ENCODE results near the gene PCDHB13.
A peak's percentile ranks its signal among the peaks of the same experiment; 100 is the strongest.
"Not testable (repeated sequence)": the region's sequence is repeated elsewhere in the genome, so short reads cannot be mapped to it uniquely, and the experiment has no call there.

The PCDHB13 gene

GRCh38 chr5:141213656-141214339 is at the start of gene PCDHB13:
PCDHB13 (plus strand) TSS chr5:141213919; CDS start chr5:141214124, 205 bp downstream.
- POLR2A ChIA-PET; H3K36me3 ChIP-seq (ENCODE audit: control insufficient read depth in 2 of 2, insufficient read depth in 1 of 2, low read length in 2 of 2); H3K27ac ChIP-seq (ENCODE audit: extremely low read depth, low read depth, low read length); H3K4me3 ChIP-seq (ENCODE audit: low read depth, low read length); H3K9me3 ChIP-seq (ENCODE audit: control insufficient read depth, insufficient read depth, low read depth, low read length); H3K4me1 ChIP-seq (ENCODE audit: control insufficient read depth, insufficient read depth, low read length): not testable (repeated sequence)
- TF ChIP-seq ZNF654 (tag by site-specific recombination; IDR thresholded peaks at IDR 0.05; ENCODE audit: low read depth) (peak; percentile 64), ZNF660 (tag by site-specific recombination; IDR thresholded peaks at IDR 0.05) (0 out of 2 replicates have a peak, but pooled peaks have one; percentile 22)
- CTCF ChIA-PET: interaction anchor here (0.7 to 1.7 kb wide), 8 partner anchors 18 to 357 kb away, joined by 3 to 6 read pairs (median 3); partner anchors contain the start of gene PCDHB16

GRCh38 chr5:141172381-141173204 is 41.1 kb upstream of the PCDHB13 start, which contains the start of gene PCDHB7:
PCDHB7 (plus strand) TSS chr5:141172644; CDS start chr5:141172836, 192 bp downstream.
- CTCF ChIA-PET: interaction anchor here (0.6 to 3.0 kb wide), 14 partner anchors 9 to 1809 kb away, joined by 3 to 20 read pairs (median 3); partner anchors contain the start of genes PCDHB11, PCDHB15, PCDHB16 and PCDHB6
- TF ChIP-seq ZNF654 (tag by site-specific recombination; IDR thresholded peaks at IDR 0.05; ENCODE audit: low read depth) (peak; percentile 60), PRDM1 (tag by site-specific recombination; IDR thresholded peaks at IDR 0.05) (peak; percentile 69), GFI1B (tag by site-specific recombination; IDR thresholded peaks at IDR 0.05) (no peak), ZNF513 (tag by site-specific recombination; IDR thresholded peaks at IDR 0.05) (no peak), ZNF747 (tag by site-specific recombination; IDR thresholded peaks at IDR 0.05) (no peak), ZBTB17 (tag by site-specific recombination; IDR thresholded peaks at IDR 0.05) (peak; percentile 18; the same call in 1 of the 2 replicates), ZNF140 (tag by site-specific recombination; IDR thresholded peaks at IDR 0.05) (no peak)
- Histone ChIP-seq H3K9me3 (ENCODE audit: control insufficient read depth, insufficient read depth, low read depth, low read length) (no peaks in the 10 kb centered on the region), H3K27ac (ENCODE audit: extremely low read depth, low read depth, low read length) (no peak within 1 kb of the TSS), H3K36me3 (ENCODE audit: control insufficient read depth in 2 of 2, insufficient read depth in 1 of 2, low read length in 2 of 2) (no peaks in the 10 kb centered on the region), H3K4me1 (ENCODE audit: control insufficient read depth, insufficient read depth, low read length) (no peaks in the 10 kb centered on the region), H3K4me3 (ENCODE audit: low read depth, low read length) (no peak within 1 kb of the TSS)
- POLR2A ChIA-PET: no interaction called here

- H3K27ac ChIP-seq (ENCODE audit: extremely low read depth, low read depth, low read length); H3K4me1 ChIP-seq (ENCODE audit: control insufficient read depth, insufficient read depth, low read length); POLR2A ChIA-PET; H3K36me3 ChIP-seq (ENCODE audit: control insufficient read depth in 2 of 2, insufficient read depth in 1 of 2, low read length in 2 of 2); H3K4me3 ChIP-seq (ENCODE audit: low read depth, low read length); H3K9me3 ChIP-seq (ENCODE audit: control insufficient read depth, insufficient read depth, low read depth, low read length): not testable (repeated sequence)
- CTCF ChIA-PET: interaction anchor here (0.6 kb wide), 1 partner anchor 144 kb away, joined by 3 read pairs; no protein-coding TSS in a partner anchor
Observed at GRCh38 chr5:141174291-141175104, 39.2 kb upstream of the PCDHB13 start.

GRCh38 chr5:141175933-141176332 is 37.8 kb upstream of the PCDHB13 start:
- ChIA-PET CTCF (no interaction called here), POLR2A (no interaction called here)
- no peak for TF ChIP-seq ZNF555 (tag by site-specific recombination; conservative IDR thresholded peaks at IDR 0.05)
- no peak for TF ChIP-seq GLI2 (tag by site-specific recombination; IDR thresholded peaks at IDR 0.05; ENCODE audit: borderline replicate concordance, low read depth)
- no peak for TF ChIP-seq ZNF423 (tag by site-specific recombination; IDR thresholded peaks at IDR 0.05)
- no peak for TF ChIP-seq ZNF280D (tag by site-specific recombination; IDR thresholded peaks at IDR 0.05)
- no peak for TF ChIP-seq ZNF704 (tag by site-specific recombination; IDR thresholded peaks at IDR 0.05)
- no peak for TF ChIP-seq KLF10 (tag by site-specific recombination; IDR thresholded peaks at IDR 0.05)
- no peaks in the 10 kb centered on the region for H3K36me3 ChIP-seq (ENCODE audit: control insufficient read depth in 2 of 2, insufficient read depth in 1 of 2, low read length in 2 of 2)
- H3K4me1 ChIP-seq (ENCODE audit: control insufficient read depth, insufficient read depth, low read length): no peaks in the 10 kb centered on the region
- H3K9me3 ChIP-seq (ENCODE audit: control insufficient read depth, insufficient read depth, low read depth, low read length): no peaks in the 10 kb centered on the region
- H3K27ac ChIP-seq (ENCODE audit: extremely low read depth, low read depth, low read length): no peak overlapping the region
- H3K4me3 ChIP-seq (ENCODE audit: low read depth, low read length): no peak overlapping the region
